ENCODE results near the gene CHRM4.

- TF ChIP-seq, protein P1, sequence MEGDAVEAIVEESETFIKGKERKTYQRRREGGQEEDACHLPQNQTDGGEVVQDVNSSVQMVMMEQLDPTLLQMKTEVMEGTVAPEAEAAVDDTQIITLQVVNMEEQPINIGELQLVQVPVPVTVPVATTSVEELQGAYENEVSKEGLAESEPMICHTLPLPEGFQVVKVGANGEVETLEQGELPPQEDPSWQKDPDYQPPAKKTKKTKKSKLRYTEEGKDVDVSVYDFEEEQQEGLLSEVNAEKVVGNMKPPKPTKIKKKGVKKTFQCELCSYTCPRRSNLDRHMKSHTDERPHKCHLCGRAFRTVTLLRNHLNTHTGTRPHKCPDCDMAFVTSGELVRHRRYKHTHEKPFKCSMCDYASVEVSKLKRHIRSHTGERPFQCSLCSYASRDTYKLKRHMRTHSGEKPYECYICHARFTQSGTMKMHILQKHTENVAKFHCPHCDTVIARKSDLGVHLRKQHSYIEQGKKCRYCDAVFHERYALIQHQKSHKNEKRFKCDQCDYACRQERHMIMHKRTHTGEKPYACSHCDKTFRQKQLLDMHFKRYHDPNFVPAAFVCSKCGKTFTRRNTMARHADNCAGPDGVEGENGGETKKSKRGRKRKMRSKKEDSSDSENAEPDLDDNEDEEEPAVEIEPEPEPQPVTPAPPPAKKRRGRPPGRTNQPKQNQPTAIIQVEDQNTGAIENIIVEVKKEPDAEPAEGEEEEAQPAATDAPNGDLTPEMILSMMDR (IDR thresholded peaks at IDR 0.05; ENCODE audit: insufficient read depth, low read length), result no peak
- no peak for TF ChIP-seq REST (IDR thresholded peaks at IDR 0.05; ENCODE audit: insufficient replicate concordance, low read depth)
- TF ChIP-seq SPI1 (IDR thresholded peaks at IDR 0.05; ENCODE audit: borderline replicate concordance, low read depth), result no peak
Observed at GRCh38 chr11:46359953-46360352, 31.6 kb downstream of the CHRM4 start.
